OCI-LY7 (cell line): ENCODE results near the gene SDF4.

ENCODE experiments used
- CTCF ChIP-seq: fragments of 200-600 bp; sonication (generic); conservative IDR thresholded peaks from 2 replicates; pipeline ENCODE4 v1.5.1; 2014; ENCODE audit warnings: mild to moderate bottlenecking, antibody characterized with exemption, low read length, moderate library complexity, mixed read lengths
- EZH2phosphoT487 ChIP-seq: fragments of 200-600 bp; sonication (generic); IDR thresholded peaks from 2 replicates; pipeline ENCODE4 v1.6.1; 2018; ENCODE audit warnings: low read depth, borderline replicate concordance, mild to moderate bottlenecking, mixed run types, antibody characterized with exemption, low read length, moderate library complexity, mixed read lengths

DNA sequence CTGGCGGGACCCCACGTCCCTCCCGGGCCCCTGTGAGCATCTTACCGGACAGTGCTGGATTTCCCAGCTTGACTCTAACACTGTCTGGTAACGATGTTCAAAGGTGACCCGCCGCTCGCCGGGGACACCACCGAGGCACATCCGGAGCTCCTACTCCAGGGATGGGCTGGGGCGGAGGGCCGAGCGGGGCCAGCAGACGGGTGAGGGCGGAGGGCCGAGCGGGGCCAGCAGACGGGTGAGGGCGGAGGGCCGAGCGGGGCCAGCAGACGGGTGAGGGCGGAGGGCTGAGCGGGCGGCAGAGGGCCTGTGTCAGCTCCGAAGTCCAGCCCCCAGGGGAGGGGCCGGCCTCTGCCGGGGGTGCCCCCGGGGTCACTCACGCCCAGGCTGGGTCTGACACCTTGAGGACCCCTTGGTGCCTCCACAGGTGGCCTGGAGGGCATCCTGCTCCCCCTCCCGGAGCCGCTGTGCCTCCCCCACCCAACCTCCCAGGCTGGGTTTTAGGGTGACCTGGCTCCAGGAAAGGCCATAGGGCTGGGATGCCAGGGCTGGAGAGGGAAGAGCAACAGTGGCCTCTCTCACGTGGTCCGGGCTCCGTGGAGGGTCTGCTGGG, 63.9 kb downstream of the SDF4 start:
- TF ChIP-seq CTCF (no peak), EZH2phosphoT487 (no peak)
